ENCODE results near the gene ZNF718.
"Not testable (repeated sequence)": the region's sequence is repeated elsewhere in the genome, so short reads cannot be mapped to it uniquely, and the experiment has no call there.

ZNF718 gene
- total RNA-seq = 1.8 to 15.4 (median 5.8) reads per million in 17 experiments

DNA sequence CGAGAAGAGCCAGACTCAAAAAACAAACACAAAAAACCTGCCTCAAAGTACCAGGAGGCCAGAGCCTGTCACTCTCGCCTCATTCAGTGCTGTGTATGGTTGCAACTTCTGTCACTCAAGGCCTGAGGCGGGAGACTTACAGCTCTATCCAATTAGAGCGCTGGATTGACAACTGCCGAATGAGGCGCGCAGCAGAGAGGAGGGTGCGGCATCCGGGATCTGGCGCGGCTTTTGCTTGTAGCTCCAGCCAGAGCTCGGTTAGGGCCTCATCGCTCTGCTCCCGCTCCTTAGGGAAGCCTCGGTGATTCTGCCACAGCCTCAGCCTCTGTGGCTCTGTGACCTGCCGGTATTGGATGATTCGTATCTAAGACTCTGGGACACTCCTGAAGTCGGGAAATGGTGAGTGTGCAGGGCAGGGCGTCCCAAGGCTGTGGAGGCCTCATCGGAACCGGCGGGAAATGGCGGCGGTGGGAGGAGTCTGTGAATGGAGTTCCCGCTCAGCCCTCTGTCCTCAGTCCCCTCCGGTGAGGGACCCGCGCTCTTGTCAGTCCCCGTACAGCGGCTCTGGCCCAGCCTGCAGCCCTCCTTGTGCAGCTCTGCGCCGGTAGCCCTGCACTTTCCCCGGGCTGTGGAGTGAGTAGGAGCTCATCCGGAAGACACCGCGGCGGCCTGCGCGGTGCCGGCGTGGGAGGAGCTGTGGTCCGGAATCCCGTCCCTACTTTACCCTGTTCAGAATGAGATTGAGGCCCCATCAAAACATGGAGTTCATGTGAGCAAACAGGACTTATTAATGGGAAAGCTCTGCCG is at the start of gene ZNF718:
Gene ZNF718, plus strand, starts transcription at position 227 of the 807 bp plus-strand sequence. Its CDS starts 170 bp downstream, at position 397.
- peak; percentile 96 to 97 (median 97) for DNase-seq

DNA sequence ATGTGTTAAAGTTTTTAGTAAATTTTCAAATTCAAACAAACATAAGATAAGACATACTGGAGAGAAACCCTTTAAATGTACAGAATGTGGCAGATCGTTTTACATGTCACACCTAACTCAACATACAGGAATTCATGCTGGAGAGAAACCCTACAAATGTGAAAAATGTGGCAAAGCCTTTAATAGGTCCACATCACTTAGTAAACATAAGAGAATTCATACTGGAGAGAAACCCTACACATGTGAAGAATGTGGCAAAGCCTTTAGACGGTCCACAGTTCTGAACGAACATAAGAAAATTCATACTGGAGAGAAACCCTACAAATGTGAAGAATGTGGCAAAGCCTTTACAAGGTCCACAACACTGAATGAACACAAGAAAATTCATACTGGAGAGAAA is 38.4 kb upstream of the ZNF718 start:
- no peak for DNase-seq

DNA sequence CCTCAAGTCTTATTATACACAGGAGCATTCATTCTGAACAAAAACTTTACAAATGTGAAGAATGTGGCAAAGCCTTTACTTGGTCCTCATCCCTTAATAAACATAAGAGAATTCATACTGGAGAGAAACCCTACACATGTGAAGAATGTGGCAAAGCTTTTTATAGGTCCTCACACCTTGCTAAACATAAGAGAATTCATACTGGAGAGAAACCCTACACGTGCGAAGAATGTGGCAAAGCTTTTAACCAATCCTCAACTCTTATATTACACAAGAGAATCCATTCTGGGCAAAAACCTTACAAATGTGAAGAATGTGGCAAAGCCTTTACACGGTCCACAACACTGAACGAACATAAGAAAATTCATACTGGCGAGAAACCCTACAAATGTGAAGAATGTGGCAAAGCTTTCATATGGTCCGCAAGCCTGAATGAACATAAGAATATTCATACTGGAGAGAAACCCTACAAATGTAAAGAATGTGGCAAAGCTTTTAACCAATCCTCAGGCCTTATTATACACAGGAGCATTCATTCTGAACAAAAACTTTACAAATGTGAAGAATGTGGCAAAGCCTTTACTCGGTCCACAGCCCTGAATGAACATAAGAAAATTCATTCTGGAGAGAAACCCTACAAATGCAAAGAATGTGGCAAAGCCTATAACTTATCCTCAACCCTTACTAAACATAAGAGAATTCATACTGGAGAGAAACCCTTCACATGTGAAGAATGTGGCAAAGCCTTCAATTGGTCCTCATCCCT is 37.6 kb upstream of the ZNF718 start:
- DNase-seq = not testable (repeated sequence)

DNA sequence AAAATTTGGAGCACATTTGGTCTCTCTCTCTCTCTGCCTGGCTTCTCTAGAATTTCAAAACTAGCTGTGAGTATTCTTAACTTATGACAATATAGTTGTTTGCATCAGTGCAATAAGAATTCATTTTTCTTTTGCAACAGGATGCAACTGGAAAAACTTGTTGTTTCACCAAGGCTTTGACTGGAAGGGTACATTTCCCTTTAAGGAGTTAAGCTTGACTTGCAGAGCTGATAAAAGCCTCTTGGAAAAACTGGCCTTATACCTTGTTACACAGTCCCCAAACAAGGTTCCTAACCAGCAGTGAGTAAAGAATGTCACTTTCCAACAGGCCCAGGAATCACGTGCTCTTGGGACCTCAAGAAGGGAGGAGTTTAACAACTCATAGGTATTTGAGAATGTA is 25.9 kb upstream of the ZNF718 start:
- no peak for DNase-seq

DNA sequence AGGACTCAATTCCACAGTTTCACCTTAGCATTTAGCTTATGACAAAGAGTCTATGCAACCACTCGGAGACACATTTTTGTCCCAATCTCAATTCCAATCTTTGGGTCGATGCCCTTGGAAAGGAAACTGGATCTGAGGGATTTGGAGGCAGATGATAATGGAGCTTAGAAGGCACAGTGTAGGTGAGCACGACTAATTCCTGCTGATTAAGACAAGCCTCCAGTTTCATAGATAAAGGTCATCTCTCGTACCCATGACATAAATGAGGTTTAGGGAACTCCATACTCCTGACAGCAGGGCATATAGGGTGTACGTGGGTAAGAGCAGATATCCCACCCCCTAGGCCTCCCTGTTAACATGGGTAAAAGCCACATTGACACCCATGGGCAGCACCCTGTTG is 24.4 kb upstream of the ZNF718 start:
- DNase-seq = no peak

DNA sequence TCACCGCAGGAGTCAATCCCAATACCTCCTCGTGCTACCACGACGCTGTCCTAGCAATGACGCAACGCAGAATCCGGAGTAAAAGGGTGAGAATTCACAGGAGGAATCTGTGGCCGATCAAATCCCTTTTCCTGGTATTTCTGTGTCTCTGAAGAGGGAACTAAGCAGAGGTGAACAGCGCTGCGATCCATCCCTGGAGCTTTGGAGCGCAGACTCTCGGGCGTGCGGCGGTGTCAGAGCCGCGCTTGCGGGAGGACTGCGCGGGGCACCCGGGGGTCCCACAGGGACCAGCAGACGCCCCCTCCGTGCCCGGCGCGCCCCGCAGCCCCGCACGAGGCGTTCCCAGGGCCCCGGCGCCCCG is 17.2 kb upstream of the ZNF718 start:
- DNase-seq = no peak

DNA sequence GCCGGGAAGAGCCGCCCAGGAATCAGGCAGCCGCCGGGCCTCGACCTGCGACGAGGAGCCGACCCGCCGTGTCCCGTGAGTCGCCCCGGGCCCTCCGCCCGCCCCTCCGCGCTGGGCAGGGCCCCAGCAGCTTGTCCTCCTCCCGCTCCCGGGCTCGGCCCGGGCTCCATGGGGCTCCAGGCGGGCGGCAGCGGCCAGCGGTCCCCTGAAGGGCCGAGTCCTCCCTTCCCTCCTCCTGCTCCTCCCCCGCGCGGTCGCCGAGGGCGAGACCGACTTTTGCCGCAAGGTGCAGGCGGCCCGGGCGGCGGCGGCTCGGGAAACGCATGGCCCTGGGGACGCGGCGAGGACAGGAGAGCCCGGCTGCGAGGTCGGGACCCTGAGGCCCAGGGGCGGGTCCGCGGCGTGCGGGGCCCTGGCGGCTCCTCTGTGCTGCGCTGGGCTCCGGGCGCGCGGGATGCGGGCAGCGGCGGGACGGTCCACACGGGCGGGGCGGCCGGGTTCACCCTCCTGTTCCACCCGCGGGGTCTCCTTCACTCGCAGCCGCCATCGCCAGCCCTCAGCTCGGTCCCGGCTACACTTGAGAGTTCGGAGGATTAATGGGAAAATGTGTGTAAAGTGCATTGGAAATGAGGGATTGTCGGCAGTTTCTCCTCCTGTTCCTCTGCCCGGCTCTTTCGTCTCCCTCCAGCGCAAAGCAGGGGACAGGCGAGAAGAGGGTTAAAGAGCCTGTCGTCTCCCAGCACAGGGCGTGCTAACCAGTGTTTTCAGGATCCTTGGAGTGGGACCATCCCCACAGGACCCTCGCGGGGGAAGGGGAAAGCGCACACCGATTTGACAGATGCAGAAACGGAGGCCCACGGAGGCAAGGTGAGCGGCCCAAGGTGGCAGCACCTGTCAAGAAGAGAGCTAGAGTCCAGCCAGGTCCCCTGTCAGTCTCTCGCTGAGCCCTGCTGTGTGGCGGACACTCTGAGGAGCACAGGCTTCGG is 16.6 kb upstream of the ZNF718 start:
- no peak for DNase-seq

DNA sequence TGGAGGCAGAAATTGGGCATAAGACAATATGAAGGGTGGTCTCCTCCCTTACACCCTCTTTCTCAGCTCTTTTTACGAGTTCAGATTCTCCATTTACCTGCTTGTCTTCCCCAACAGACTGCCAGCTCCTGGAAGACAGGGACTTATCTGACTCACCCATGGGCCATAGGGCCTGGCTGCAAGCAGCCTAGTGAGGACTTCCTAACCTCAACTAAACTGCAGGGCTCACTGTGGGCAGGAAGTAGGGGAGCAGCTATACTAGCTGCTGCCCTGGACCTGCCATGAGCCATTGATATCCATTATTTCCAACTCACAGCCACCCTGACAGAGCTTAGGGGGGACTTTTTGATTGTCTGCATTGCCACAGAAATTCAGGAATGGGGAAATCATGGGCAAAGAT is 11.5 kb upstream of the ZNF718 start:
- no peak for DNase-seq

DNA sequence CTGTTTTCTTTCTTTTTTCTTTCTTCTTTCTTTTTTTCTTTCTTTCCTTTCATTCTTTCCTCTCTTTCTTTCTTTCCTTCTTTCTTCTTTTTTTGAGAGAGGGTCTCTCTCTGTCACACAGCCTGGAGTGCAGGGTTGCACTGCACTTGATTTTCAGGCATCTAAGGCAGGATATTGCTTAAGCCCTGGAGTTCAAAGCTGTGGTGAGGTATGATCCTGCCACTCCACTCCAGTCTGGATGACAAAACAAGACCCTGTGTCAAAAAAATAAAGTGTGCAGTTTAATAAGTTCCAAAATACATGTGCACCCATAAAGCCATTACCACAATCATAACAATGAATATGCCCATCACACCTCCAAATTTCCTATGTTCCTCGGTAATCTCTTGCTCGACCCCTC is 10.6 kb upstream of the ZNF718 start:
- no peak for DNase-seq

DNA sequence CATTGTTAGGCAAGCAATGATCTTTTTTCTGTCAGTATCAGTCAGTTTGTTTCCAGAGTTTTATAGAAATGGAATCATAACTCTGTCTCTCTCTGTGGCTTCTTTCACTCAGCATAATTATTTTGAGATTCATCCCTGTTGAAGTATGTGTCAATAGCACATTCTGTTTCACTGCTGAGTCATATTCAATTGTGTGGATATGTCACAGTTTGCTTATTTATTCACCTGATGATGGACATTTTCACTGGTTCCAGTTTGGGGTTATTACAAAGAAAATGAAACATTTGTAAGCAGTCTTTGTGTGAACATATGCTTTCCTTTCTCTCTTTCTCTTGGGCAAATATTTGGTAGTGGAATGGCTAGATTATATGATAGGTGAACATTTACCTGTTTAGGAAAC is 10.2 kb upstream of the ZNF718 start:
- no peak for DNase-seq

DNA sequence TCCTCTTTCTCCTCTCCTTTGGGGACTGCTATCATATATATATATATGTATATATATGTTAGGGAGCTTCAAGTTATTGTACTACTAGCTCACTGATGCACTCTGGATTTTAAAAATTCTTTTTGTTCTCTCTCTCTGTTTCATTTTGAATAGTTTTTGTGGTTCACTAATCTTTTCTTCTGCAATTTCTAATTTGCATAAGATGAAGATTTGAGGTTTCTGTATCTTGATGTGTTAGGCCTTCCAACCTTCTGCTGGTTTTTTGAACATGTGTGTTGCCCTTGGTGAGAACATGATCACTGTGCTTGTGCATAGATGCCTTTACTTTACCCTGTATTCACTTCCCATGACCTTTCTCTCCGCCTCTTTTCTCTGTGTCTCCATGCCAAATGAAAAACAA is 7.8 kb upstream of the ZNF718 start:
- no peak for DNase-seq

DNA sequence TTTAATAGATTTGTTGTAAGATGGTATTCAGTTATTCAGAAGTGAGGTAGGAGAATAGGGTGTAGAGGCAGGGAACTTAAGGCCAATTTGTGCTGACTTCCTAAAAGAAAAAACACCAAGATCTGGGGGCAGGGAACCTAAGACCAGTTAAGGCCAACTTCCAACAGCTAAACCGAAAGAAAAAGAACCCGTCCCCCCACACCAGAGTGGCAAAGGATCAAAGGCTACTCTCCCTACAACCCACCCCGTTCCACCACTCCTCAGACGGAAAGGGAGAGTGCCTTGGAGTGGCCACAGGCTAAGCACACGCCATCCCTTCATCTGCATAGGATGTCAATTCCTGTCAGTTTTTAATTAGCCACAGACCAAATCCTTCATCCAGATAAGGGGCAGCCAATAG is 3.7 kb upstream of the ZNF718 start:
- no peak for DNase-seq

DNA sequence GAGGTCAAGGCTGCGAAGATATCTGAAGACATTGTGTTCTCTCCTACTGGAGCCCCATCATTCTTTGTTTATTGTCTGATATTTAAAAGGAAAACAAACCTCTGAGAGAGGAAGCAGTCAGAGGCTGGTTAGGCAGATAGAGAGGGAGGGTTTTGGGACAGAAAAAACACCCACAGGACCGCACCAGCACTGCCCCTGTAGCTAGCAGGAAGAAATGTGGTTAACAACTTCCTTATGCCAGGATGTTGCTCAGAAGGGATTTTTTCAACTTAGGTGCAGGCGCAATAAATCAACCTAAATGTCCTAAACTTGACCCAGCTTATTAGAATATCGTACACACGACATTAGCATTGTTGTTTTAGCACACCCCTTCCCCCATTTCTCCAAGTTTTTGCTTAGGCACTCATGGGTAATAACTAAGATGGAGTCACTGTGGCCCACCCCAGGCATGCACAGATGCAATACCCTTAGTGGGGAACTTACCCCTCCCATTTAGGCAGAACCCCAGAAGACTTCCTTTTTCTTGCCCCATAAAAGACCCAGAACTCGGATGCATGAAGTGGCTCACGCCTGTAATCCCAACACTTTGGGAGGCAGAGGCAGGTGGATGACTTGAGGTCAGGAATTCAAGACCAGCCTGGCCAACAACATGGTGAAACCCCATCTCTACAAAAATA is 2.8 kb upstream of the ZNF718 start:
- peak in 2 of 4 experiments; percentile 8 to 38 for DNase-seq

DNA sequence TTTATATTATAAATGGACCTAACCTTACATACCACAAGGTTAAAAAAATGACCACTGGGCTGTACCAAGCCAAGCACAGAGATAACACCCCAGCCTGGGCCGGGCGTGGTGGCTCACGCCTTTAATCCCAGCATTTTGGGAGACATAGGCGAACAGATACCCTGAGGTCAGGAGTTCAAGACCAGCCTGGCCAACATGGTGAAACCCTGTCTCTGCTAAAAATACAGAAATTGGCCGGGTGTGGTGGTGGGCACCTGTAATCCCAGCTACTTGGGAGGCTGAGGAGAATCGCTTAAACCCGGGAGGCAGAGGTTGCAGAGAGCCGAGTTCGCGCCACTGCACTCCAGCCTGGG is 403 bp upstream of the ZNF718 start:
- not testable (repeated sequence) for DNase-seq

DNA sequence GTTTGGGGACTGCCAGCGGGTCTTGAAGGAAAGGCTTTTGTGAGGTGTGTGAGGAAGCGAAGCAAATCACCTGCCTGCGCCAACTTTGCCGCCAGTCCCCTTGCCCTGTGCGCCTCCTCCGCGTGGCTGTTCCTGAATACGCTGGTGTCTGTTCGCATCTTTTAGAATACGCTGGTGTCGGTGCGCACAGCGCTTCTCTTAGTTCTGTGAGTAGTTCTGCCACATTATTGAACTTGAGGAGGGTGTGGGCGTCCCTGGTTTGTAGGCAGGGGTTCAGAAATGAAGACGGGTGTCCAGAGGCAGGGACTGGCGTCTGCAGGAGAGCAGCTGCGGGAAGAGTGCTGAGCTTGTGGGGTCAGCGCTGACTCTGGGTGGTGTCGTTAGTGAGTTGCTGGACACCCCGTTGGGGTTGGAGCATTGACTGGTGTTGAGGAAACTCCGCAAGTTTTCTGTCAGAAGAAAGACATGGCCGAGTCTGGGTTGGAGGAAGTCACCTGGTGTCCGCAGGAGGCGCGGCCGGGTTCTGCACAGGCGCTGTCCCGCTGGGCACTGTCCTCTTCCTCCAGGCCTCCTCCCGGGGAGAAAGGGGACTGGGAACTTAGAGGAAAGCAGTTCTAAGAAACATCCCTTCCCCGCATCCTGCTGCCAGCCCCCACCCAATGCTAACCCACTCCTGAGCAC is 930 bp downstream of the ZNF718 start:
- peak; percentile 42 to 69 (median 54) for DNase-seq

DNA sequence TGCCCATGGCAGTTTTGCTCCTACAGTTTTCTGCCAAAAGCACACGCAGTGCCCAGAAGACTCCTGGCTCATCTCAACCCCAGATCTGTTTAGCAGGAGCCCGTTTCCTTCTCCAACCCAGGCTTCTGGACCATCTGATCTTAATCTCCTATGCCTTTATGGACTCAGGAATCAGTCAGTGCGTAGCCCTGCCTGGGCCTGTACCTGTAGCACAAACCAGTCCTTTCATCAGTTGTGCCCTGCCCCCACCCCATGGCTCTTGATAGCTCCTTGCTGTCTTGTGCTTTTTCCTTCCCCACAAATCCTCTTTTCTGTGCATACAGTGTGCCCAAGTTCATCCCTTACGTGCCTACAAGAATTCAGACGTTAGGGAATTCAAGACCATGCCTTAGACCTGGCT is 1.5 kb downstream of the ZNF718 start:
- DNase-seq = no peak

DNA sequence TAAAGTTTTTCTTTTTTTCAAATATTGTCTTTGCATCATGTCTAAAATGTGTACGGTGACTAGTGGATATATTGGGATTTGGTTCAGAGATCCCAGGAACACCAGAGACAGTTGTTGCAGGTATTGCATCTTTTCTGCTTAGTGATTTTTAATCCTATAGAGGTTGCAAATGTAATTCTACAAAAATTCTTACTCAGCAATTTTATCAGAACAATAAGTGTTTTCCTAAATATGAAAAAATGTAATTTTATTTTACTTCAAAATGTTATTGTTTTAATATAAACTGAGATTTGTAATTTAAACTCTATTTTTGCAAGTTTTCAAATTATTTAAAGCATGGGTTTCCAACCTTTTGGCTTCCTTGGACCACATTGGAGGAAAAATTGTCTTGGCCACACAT is 8.2 kb downstream of the ZNF718 start:
- no peak for DNase-seq

DNA sequence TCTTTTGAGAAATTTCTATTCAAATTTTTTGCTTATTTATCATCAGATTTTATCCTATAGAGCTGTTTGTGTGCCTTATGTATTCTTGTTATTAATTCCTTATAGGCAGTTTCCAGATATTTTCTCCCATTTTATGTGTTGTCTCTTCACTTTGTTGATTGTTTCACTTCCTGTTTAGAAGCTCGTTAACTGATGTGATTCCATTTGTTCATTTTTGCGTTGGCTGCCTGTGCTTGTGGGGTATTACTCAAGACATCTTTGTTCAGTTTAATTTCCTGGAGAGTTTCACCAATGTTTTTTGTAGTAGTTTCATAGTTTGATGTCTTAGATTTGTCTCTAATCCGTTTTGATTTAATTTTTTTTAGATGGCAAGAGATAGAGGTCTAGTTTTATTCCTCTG is 14.6 kb downstream of the ZNF718 start:
- DNase-seq = peak in 2 of 4 experiments; percentile 7

DNA sequence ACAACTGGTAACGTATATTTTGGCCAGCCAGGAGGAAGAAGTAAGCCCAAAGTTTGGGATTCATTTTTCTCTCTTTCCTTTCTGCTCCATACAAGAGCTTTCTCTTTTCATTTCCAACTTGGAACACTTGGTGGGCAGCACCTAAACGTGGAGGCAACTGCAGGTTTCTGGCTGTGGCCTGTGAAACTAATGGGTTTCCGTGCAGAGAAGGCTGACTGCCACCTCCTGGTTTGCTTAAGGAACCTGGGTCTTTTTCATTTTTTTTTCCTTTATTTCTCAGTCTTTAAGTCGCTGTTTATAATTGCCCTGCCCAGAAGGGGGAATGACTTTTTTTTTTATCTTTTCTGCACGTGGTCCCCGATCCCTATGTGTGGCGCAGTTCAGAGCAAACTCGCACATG is 15.4 kb downstream of the ZNF718 start:
- no peak for DNase-seq

DNA sequence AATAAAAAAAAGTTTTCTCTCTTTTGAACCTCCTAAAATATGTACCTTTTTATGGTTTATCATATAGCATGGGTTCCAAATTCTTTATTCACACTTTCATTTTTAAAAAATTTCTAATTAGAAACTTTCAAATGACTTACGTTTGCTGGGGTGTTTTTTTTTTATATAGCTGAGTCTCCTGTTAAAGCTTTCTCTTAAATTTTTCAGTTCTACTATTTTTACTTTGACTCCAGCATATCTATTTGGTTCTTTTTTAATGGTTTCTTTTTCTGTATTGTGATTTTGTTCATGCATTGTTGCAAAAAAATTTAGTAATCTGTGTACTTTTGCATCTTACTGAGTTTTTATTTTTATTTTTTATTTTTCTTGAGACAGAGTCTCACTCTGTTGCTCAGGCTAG is 22.3 kb downstream of the ZNF718 start:
- DNase-seq = no peak

DNA sequence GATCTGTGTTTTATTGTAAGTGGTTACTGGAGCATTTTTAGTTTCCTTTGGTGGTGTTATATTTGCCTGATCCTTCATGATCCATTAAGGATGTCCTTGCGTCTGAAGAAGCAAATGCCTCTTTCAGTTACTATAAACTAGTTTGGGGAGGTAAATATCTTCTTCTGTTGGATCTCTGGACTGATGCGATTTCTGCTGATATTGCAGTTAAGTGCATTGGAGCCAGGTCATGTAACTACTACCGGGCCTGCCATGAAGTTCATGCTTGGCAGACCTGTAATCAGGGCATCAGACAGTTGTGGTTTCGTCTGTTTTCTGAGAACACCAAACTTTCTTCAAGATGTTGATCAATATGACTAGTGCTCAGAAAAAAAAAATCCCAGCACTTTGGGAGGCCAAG is 22.9 kb downstream of the ZNF718 start:
- no peak for DNase-seq

Data from suppressor macrophage (primary cell).